ENCODE results near the gene TCP1.
"Not testable (repeated sequence)": the region's sequence is repeated elsewhere in the genome, so short reads cannot be mapped to it uniquely, and the experiment has no call there.

TCP1 gene

DNA sequence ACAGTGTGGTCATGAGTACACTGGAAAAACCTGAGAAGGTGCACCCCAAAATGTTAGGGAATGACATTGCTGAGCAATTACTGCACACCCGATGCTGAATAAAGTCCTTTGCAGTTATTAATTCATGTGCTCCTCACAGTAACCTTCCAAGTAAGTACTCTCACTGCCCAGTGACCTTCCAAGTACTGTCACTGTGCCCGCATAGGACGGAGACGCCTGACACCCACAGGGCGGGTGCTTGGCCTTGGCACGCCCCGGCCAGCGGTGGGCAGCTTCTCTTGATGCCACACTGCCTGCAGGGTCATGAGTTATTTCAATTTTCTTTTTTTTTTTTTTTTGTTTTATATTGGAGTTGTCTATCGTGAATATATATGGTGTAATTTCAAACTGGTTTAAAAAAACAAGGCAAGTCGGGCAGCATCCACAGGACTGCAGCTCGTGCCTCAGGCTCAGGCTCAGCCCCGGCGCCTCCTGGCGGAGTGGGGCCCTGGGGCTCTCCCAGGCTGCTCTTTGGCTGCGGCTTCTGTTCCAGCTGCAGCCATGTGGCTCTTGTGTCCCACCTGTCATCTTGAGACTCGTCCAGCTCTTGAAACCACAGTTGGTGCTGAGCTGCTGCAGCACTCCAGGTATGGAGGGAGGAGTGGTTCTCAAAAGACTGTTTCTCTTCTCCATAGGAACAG is 37.7 kb upstream of the TCP1 start:
- TF ChIP-seq EZH2phosphoT487 (IDR thresholded peaks at IDR 0.05; ENCODE audit: low read depth): no peak
- TF ChIP-seq CTCF (IDR thresholded peaks at IDR 0.05; ENCODE audit: low read depth, low read length): no peak
- H3K79me2 ChIP-seq (ENCODE audit: low read length): no peaks in the 10 kb centered on the region
- no peak overlapping the region for H3K4me2 ChIP-seq (ENCODE audit: low read length)

DNA sequence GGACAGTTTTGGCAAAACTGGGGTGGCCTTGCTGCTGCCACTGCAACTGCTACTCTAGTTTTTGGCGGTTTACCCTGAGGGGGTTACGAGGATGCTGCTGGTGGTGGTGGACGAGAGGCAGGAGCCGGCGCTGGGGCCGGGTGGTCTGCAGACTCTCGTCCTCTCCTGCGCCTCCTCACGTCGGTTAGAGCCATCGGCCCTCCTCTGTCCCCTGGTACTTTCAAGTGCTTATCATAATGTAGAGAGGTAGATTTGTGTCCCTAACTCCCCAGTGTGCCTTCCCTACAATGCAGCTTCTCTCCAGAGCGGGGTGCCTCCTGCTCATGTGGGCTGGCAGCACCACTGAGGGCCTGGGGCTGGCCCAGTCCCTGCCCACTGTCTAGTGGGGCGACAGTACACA is 36.6 kb upstream of the TCP1 start:
- Histone ChIP-seq H4K20me1 (ENCODE audit: insufficient read depth, low read length) (no peaks in the 10 kb centered on the region), H3K4me3 (ENCODE audit: low read length) (no peak overlapping the region), H3K9ac (ENCODE audit: low read length) (no peak overlapping the region), H3K9me3 (ENCODE audit: insufficient read depth, low read length) (no peaks in the 10 kb centered on the region), H3K4me1 (ENCODE audit: low read length) (no peaks in the 10 kb centered on the region), H3K79me2 (ENCODE audit: low read length) (no peaks in the 10 kb centered on the region), H3K27me3 (ENCODE audit: low read depth, low read length) (no peaks in the 10 kb centered on the region), H3K36me3 (replicated peaks; ENCODE audit: low read depth, low read length) (no peaks in the 10 kb centered on the region), H3K4me2 (ENCODE audit: low read length) (no peak overlapping the region), H2AFZ (ENCODE audit: low read depth, low read length) (no peak overlapping the region), H3K27ac (ENCODE audit: low read length) (no peak overlapping the region)
- TF ChIP-seq EZH2phosphoT487 (IDR thresholded peaks at IDR 0.05; ENCODE audit: low read depth) (no peak), CTCF (IDR thresholded peaks at IDR 0.05; ENCODE audit: low read depth, low read length) (no peak)

More for the DNA sequence above, 37.7 kb upstream of the TCP1 start:
- H3K4me1 ChIP-seq (ENCODE audit: low read length): no peaks in the 10 kb centered on the region
- no peaks in the 10 kb centered on the region for H3K27me3 ChIP-seq (ENCODE audit: low read depth, low read length)
- H3K36me3 ChIP-seq (replicated peaks; ENCODE audit: low read depth, low read length): no peaks in the 10 kb centered on the region
- H3K9me3 ChIP-seq (ENCODE audit: insufficient read depth, low read length): no peaks in the 10 kb centered on the region
- no peak overlapping the region for H3K27ac ChIP-seq (ENCODE audit: low read length)
- no peak overlapping the region for H3K4me3 ChIP-seq (ENCODE audit: low read length)
- H3K9ac ChIP-seq (ENCODE audit: low read length): no peak overlapping the region
- no peak overlapping the region for H2AFZ ChIP-seq (ENCODE audit: low read depth, low read length)
- H4K20me1 ChIP-seq (ENCODE audit: insufficient read depth, low read length): no peaks in the 10 kb centered on the region

DNA sequence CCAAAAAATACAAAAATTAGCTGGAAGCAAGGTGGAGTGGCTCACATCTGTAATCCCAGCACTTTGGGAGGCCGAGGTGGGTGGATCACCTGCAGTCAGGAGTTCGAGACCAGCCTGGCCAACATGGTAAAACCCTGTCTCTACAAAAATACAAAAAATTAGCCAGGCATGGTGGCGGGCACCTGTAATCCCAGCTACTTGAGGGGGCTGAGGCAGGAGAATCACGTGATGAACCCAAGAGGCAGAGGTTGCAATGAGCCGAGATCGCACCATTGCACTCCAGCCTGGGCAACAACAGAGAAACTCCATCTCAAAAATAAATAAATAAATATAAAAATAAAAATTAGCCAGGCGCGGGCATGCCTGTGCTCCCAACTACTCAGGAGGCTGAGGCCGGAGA is 35.3 kb upstream of the TCP1 start:
- not testable (repeated sequence) for H3K79me2 ChIP-seq (ENCODE audit: low read length); H3K27ac ChIP-seq (ENCODE audit: low read length); H4K20me1 ChIP-seq (ENCODE audit: insufficient read depth, low read length); H3K4me2 ChIP-seq (ENCODE audit: low read length); H3K27me3 ChIP-seq (ENCODE audit: low read depth, low read length); H3K9ac ChIP-seq (ENCODE audit: low read length); H2AFZ ChIP-seq (ENCODE audit: low read depth, low read length); H3K9me3 ChIP-seq (ENCODE audit: insufficient read depth, low read length); H3K4me1 ChIP-seq (ENCODE audit: low read length); H3K36me3 ChIP-seq (replicated peaks; ENCODE audit: low read depth, low read length); H3K4me3 ChIP-seq (ENCODE audit: low read length)

- Histone ChIP-seq H3K36me3 (replicated peaks; ENCODE audit: low read depth, low read length) (no peaks in the 10 kb centered on the region), H3K4me2 (ENCODE audit: low read length) (no peak overlapping the region), H3K4me3 (ENCODE audit: low read length) (no peak overlapping the region), H4K20me1 (ENCODE audit: insufficient read depth, low read length) (no peaks in the 10 kb centered on the region), H3K79me2 (ENCODE audit: low read length) (no peaks in the 10 kb centered on the region), H3K9me3 (ENCODE audit: insufficient read depth, low read length) (no peaks in the 10 kb centered on the region), H3K27me3 (ENCODE audit: low read depth, low read length) (no peaks in the 10 kb centered on the region), H3K4me1 (ENCODE audit: low read length) (no peaks in the 10 kb centered on the region), H2AFZ (ENCODE audit: low read depth, low read length) (no peak overlapping the region), H3K9ac (ENCODE audit: low read length) (no peak overlapping the region), H3K27ac (ENCODE audit: low read length) (no peak overlapping the region)
- TF ChIP-seq EZH2phosphoT487 (IDR thresholded peaks at IDR 0.05; ENCODE audit: low read depth): no peak
- TF ChIP-seq CTCF (IDR thresholded peaks at IDR 0.05; ENCODE audit: low read depth, low read length): no peak
Observed at GRCh38 chr6:159823953-159824352, 34.6 kb upstream of the TCP1 start.

Data from OCI-LY3 (cell line).